GM19043 (cell line): ENCODE data around the gene STX8.
A peak's percentile ranks its signal among the peaks of the same experiment; 100 is the strongest.
"Not testable (repeated sequence)": the region's sequence is repeated elsewhere in the genome, so short reads cannot be mapped to it uniquely, and the experiment has no call there.

ENCODE experiments used
- ATAC-seq: cut with Tn5 transposase; IDR thresholded peaks from one replicate; pipeline ENCODE4 v1.9.1; 2021; ENCODE audit warnings: low read depth; ENCODE audit not compliant: unreplicated experiment

The STX8 gene

DNA sequence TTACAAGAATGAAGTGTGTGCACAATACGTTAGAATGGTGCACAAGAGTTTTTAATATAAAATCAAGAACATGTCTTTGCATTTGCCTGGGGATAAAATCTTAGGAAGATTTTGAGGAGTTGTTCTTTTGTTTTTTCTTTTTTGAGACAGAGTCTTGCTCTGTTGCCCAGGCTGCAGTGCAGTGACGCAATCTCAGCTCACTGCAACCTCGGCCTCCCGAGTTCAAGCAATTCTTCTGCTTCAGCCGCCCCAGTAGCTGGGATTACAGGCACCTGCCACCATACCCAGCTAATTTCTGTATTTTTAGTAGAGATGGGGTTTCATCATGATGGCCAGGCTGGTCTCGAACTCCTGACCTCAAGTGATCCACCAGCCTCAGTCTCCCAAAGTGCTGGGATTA, 128.3 kb downstream of the STX8 start:
- not testable (repeated sequence) for ATAC-seq

DNA sequence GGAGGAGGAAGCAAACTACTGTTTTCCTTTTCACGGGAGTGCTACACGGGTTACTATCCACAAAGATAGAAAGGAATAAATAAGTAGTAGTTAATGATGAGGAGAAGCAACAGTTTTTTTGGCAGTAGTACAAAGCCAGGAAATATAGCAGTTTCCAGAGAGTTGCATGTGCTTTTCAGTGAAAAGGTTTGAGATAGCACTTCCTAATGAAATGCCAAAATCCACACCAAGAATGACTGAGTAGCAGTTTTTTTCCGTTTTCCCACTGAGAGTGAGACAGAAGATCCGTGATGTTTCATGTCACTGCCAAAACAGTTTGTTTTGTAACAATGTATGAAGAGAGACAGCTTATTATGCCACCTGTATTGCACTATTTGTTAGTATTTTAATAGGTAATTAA, 129.1 kb downstream of the STX8 start:
- ATAC-seq = no peak

DNA sequence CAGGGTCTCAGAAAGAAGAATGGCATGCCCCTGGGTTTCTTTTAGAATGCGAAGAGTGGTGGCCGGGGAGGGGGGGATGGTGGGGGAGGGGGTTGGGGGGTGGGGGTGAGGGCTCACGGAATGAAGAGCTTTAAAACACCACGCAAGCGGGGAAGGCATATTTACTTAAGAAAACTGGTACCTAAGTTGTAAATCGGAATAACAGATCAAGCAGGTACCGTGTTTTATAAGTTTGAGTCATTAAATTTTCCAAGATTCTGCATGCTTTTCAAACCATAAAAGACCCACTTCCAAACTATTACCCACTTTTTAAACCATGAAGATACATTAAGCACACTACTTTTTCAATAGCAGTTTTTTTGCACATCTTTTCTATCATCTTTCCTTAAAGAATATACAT, 130.2 kb downstream of the STX8 start:
- ATAC-seq = no peak

DNA sequence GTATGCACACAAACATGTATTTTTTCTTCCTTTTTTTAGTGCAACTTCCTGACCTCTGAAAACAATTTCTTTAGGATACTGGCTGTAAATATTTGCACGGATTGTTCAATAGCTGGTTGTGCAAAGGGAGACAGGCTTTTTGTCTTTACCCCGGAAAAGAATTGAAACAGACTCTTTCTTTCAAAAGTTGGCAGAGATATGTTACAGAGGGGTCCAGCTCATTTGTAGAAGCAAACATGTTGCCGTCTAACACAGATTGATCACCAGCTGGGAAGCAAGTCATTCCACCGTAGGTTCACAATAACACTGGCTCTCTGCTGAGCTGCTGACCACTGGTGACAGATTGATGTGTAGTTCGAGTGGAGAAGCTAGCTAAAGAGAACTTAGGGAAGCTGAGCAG, 130.9 kb downstream of the STX8 start:
- no peak for ATAC-seq

DNA sequence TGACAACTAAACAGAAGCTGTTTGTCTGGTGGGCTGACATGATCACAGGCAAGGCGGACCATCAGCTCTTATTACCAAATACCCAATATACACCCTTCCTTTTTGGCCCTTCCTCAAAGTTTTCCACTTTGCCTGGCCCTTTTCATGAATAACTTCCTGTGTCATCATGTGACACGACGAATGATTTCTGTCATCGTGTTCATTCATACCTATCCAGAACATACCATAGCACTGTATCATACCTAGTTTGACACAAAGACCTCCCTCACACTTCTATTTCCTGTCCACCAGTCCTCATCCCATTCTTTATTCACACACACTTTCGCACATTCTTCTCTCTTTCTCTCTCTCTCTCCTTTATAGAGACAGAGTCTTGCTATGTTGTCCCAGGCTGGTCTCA, 131.8 kb downstream of the STX8 start:
- no peak for ATAC-seq

DNA sequence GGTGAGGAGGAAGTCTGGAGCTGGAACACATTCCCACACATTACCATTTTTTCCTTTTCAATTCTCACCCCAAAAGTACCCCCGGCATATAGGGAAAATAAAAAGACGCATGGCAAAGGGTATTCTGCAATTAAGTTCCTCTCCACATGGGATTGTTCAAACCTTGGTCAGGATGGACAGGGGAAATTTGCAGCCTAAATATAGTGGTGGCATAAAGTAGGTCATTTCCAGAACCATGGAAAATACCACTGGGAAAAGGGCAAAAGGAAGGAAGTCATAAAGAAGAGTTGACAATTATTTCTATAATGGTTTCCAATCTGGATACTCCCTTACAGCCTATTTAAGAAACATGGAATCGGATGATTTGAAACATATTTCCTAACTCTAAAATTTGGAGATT, 135.8 kb downstream of the STX8 start:
- ATAC-seq = no peak

DNA sequence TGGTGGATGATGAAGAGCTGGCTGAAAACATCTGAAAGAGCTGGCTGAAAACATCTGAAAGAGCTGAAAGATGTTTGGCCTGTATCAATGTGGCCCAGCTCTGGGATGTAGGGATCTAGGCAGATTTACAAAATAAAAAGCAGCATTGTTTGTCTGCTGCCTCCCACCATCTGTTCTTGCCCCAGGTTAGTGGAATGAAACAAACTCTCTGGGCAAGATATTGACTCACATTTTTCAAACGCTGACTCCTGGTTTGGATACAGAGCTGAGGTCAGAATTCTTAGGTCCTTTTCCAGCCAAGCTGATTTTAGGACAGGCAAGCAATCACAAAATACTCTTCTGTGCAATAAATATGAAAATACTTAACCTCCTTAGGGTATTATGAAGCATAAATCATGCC, 139.0 kb downstream of the STX8 start:
- no peak for ATAC-seq

DNA sequence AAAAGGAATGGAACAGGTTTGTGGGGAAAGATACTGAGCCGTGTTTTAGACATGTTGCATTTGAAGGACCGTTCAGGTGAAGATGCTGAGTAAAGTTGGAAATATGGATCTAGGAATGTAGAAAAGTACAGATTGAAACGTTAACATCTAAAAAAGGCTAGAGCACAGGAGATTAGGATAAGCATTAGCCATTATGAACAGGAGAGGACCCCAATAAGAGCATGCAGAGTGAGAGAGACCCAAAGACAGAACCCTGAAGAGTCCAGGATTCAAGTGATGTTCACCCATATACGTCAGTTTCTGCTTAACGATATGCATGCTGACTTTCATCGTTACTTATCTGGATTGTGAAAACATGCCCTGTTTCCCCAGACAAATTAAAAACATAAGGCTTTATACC, 140.5 kb downstream of the STX8 start:
- no peak for ATAC-seq

DNA sequence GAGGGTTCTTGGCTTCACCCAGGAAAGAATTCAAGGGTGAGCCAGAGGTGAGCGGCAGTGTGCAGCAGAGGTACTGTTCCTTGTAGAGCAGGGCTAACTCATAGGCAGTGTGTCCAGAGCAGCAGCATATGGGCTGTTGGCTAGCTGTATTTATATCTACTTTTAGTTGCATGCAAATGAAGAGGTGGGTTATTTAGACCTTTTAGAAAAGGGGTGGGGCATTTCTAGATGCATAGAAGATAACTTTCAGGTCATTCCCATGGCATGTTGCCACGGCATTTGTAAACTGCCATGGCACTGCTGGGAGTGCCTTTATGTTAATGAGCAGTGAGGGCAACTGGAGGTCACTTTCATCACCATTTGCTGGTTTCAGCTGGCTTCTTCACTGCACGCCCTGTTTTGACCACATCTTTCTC, 141.0 kb downstream of the STX8 start:
- ATAC-seq = no peak

DNA sequence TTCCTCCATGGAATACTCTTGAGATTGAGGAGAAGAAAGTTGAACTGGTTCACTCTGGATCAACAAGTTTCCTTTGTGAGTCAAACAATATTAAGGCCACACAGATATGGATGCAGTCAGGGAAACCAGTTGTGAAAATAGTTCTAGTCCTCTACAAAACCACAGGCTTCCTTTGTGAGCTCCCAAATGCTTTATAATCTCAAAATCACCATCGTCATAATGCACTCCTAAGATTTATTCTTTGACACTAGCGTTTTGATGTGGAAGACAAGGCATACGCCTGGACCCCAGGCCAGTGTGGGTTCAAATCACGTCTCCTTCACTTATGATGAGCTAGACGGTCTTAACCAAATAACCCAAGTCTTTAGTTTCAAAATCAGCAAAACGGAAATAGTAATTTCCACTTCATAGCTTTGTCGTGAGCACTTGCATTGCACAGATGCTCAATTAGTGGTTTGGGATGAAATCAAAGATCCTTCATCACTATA, 142.6 kb downstream of the STX8 start:
- no peak for ATAC-seq

DNA sequence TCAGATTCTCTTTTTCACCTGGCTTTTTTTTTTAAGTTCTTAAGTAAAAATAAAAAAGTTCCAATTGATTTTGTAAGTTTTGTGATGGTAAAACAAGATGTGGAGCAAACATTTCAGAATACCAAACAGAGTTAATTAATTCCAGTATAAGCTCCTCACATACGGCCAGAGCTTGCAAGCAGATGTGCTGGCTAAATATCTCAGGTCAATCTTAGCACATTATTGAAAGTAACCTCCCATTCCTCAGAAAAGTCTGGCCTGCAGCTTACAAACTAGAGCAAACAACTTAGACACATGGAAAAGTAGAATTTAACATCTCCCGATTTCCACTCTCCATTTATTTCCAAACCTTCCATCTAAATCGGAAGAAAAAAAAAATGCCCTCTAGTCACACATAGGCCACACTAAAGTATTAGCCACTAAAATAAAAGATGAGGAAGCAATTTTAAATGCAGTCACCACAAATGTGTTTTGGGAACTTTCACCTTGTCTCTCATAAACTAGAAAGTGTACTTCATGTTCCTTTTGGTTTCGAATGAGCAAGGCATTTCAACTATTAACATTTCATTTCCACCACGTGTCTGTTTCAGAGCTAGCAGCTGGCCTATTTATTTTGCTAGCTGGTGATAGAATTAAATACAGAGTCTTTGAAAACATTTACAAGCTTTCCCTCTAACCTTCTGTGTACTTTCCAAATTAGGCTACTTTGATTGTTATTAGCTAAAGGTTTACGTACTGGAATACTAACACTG, 143.3 kb downstream of the STX8 start:
- ATAC-seq = peak; percentile 62

DNA sequence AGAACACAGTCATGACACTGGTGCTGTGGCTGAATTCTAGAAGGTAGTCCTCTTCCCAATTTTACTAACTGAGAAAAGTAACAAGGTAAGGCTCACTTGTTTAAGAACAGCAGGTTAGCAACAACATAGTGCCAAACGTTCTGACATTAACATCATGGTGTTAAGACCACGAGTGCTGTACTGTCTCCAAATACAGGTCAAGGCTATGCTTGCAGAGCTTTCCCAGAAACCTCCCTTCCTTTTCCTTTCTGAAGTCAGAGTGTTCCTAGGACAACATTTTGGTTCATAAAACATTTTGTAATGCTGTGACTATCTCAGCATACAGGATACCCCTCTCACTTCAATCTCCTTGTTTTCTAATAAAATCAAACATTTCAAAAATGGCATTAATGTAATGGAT, 144.0 kb downstream of the STX8 start:
- ATAC-seq = no peak

DNA sequence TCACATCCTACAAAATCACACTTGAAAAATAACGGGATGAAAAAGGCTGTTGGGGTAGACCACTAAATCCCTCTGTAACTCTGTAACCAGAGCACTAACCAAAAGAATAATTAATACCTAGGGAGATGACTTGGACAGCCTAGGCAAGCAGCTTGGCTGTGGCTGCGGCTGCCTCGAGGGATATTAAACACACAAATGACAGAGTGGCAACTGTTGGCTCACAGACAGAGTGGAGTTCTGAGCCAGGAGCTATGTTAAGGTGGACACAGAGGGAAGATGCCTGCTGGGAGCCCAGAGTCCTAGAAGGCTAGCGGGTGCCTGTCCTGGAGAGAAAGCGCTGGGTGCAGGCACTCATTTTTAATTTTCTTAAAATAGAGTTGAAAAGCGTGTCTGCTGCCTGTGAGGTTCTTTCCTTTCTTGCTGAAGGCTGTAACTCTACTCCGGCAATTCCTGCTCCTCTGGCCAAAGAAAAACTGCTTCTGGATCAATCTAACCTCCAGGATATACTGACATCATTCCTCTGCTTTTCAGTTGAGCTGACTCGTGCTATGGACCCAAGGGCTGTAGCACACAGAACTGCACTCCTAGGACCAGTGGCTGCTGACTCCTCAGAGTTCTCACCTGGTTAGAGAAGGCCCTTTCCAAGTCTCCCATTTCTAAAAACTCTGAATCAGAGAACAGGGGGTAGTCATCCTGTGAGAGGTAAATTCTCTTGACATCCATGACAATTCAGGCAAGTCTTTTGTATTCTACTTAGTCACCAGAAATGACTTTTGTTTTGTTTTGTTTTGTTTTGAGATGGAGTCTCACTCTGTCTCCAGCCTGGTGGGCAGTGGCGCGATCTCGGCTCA, 147.9 kb downstream of the STX8 start:
- no peak for ATAC-seq

DNA sequence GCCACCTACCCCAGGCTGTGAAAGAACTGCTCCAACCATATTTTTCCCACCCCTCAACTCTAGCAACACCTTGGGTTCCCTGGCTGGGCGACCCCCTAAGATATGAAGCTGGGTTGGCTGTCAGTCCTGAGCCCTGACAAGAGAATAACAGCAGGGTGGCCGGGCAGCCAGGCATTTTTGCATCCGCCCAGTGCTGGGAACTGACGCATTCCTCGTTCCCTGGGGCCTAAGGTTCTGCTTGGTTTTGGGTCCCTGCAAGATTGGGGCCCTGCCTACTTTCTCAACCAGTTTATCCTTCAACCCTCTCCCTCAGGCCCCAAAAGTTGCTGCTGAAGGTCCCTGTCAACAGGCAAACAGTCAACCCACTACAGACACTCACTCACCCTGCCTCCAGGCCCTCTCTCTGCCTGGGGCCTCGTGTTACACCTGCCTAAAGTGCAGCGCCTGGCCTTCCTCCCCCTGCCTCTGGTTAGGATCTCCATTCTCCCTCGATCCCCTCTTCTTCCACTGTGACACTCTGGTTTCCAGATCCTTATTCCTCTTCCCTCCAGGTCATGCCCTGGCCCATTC, 151.5 kb downstream of the STX8 start:
- ATAC-seq = no peak

DNA sequence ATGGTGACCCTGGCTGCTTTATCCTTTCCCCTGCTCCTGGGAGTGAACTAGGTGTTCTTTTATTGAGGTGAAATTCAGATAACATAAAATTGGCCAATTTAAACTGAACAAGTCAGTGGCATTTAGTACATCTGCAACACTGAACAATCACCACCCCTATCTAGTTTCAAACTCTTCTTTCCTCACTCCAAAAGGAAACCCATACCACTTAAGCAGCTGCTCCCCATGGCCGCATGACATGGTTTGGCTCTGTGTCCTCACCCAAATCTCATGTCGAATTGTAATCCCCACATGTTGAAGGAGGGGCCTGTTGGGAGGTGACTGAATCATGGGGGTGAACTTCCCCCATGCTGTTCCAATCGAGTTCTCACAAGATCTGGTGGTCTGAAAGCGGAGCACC, 154.1 kb downstream of the STX8 start:
- ATAC-seq = no peak

DNA sequence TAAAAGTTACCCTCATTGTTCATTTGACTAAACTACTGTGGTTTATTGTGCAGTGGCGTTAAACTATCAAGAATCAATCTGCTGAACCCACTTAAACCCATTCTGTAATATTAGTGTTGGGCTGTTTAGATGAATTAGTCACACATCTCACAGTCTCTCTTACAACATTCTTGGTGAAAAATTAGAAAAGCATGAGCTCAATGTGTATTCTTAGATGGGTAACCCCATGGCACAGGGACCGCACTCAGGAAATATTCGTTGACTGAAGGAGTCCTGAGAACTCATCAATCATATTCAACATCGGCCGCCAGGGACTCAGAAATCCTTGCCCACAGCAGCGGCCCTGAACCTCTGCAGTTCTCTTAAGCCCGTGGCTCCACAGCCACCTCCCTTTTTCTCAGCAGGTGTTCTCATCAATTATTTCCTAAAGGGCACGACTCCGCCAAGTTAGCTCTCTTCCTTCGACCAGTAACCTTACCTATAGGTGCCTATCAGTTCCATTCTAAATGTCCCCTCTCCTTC, 155.6 kb downstream of the STX8 start:
- no peak for ATAC-seq

DNA sequence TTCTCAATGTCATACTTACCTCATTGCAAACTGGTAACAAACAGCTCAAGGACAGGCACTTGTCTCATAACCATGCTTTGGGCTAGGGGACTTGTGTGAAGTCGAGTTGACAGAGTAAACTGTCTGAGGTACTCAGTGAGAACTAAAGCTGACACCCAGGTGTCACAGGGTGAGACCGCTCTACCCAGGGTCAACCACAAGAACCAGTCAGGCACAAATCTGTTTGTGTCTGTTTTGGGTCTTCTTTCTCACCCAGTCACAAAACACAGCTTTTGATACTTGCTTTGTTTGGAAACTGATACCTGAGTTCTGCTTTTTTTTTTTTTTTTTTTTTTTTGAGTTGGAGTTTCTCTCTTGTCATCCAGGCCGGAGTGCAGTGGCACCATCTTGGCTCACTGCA, 161.1 kb downstream of the STX8 start:
- peak; percentile 99 for ATAC-seq

DNA sequence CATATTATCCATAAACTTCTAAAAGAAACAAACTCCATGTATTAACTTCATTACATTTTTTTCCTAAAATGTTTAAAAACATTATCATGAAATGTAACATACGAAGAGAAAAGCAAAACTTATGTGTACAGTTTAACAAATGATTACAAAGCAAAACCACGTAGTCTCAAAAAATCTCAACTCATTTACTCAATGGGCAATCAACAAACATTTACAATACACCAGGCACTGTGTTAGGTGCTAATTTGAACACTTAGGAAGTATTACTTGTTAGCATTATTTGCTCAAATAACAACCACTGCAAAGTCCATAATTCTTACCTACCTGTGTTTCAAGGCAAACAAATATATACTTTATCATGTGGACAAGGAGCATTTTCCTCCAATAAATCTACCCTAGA, 164.9 kb downstream of the STX8 start:
- ATAC-seq = no peak

DNA sequence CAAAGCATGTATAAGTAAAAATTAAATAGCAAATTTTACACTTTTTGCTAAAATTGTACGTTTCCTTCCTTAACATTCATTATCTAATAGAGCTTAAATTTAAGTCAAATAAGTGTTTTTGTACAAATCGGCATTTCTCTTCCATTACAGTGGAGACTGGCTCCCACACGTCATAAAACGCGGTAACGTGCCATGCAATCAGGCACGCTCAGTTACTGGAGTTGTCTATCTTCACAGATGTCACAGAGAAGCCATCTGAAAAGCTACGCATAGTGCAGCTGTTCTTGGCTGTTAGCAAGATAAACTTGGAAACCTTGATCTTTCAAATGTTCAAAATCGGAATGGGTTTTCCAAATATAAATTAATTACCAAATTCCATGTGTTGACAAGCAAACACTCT, 165.3 kb downstream of the STX8 start:
- ATAC-seq = no peak

DNA sequence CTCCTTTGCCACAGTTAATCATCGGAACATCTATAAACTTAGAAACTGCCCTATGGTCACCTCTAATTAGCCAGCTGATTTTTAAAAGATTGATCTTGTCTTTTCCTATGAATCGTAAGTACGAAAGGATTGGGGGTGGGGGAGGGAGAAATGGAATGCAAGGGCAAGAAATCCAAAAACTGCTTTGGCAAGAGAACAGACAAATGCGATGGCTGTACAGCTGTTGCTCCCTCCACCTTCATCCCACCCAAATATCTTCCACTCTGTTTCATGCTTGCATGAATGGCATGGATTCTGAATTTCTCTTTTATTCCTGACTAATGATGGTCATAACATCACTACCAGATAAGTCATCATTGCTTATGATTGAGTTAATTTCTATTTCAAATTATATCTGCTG, 165.7 kb downstream of the STX8 start:
- ATAC-seq = no peak
